Measurements from ENCODE around the gene SYT1.

The SYT1 gene

DNA sequence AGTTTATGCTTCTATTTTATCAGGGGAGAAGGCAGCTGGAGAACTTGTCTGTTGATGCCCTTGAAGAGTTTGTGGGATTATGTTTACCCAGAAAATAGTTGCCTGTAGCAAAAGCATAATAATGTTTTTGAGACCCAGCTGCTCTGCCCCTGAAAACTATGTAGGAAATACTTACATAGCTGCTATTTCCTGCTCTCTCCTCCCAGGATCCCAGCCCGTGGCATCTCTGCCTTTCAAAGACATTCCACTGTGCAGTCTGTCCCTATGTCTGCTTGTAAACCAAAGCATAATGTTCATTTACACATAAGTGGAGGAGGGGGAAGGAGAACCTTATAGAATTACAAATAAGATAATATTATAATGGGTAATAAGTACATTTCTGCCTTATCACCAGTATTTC, 198.7 kb downstream of the SYT1 start:
- DNase-seq, result peak; percentile 24

DNA sequence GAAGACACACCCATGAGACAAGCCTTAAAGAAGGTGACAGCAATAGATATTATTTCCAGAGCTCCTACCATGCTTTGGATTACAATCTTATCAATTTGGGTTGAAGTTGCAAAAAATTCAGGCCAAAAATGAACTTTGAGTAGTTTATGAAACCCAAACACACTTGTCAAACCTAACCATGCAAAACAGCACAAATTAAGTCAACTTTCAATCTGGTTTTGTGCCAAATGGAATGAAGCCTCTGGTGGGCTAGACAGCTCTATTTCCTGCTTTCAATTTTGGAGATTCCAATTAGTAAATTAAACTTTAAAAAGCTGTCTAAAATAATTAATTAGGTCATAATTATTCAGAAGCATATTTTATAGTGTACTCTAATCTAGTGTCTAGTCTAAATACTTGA, 203.4 kb downstream of the SYT1 start:
- DNase-seq, result no peak

DNA sequence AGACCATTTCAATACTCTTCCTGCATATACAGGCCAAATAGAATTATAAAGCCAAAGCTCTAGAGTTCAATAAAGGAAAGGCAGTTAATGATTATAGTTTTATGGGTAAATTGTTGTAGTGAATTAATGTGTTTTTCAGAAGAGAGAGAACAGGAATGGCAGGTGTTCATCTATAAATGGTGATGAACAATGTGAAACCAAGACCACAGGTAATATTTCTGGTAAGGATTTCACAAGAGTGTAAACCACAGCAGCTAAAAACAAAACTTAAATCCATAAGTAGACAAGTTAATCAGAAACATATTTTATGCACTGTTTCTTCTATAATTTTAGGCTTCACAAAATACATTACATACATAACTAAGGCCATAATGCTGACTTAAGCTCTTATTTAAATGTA, 204.4 kb downstream of the SYT1 start:
- DNase-seq, result peak; percentile 8

DNA sequence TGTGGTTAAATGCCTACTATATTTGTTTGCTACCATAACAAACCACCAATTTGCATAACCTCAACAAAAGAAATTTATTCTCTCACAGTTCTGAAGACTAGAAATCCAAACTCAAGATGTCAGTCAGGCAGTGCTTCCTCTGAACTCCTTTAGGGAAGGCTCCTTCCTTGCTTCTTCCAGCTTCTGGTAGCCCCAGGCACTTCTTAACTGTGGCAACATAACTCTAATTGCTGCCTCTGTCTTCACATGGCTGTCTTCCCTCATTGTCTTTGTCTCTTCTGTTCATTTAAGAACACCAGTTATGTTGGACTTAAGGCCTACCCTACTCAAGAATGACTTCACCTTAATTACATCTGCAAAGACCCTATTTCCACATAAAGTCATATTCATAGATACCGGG, 206.9 kb downstream of the SYT1 start:
- no peak for DNase-seq

DNA sequence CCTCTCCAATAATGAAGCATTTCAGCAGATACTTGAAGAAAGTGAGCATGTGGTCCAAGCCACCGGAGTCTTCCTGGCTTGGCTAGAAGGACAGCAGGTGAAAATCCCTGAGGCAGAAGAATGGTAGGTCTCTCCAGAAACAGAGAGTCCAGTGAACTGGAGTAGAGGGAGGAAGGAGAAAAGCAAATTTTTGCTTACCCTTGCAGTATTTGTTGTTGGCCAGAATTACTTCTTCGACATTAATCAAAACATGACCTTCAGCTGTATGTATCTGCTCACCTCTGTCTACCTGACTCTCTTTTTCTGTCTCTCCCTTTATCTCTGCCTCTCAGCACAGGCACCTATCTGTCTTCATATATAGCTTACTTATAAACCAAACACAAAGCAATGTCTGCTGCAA, 208.9 kb downstream of the SYT1 start:
- no peak for DNase-seq

DNA sequence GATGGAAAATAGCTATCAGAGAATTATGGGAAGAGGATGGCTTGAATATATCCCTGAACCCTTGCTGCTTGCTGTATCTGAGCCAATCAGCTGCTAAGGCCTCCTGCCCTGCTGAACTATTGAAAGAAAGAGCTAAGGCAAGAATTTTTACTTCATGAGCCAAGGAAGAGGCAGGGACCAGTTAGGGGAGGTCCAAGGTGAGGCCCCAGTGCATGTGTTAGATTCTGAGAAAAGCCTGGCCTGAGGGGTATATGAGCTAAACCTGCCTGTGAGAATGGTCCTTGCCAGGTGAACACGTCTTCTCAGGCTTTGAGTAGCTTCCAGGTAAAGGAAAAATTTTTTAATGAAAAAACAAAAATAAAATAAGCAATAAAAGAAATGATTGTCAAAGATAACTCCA, 218.0 kb downstream of the SYT1 start:
- no peak for DNase-seq

DNA sequence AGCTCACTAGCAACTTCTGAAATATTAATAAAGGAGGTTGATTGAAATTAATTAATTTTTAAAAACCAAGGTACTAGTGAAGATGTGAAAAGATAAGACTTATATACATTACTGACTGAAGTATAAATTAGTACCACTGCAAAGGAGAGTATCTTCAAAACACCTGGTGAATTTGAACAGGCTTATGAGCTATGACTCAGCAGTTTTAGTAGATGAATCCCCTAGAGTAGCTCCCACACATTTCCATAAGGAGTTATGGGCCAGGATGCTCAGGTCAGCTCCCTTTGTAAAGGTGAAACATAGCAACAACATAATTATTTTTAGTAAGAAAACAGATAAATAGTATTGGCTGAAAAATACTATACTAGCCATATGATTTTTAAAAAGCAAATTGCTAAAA, 218.6 kb downstream of the SYT1 start:
- DNase-seq, result no peak

DNA sequence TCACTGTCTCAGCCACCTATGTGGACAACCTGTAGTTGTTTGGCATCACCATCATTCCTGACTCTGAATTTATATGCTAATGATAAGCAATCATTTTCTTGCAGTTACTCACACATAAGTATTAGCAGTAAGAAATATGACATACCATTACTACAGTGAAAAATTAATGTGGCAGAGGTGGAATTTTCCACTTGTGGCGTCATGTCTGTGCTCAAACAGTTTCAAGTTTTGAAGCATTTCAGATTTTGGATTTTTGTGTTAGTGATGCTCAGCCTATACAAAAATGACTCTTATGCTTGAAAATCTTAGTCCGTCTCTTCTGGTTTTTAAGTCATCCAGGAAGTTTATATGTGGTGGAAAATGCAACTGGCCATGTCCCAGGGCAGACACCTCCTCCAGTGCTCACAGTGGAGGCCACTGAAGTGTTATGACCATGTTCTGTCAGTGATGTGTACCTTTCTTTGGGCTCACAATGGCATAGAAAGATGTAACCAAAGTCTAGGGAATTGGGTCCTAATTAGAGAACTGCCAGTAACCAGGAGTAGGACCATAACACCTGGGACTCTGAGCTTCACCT, 220.6 kb downstream of the SYT1 start:
- peak; percentile 3 for DNase-seq

DNA sequence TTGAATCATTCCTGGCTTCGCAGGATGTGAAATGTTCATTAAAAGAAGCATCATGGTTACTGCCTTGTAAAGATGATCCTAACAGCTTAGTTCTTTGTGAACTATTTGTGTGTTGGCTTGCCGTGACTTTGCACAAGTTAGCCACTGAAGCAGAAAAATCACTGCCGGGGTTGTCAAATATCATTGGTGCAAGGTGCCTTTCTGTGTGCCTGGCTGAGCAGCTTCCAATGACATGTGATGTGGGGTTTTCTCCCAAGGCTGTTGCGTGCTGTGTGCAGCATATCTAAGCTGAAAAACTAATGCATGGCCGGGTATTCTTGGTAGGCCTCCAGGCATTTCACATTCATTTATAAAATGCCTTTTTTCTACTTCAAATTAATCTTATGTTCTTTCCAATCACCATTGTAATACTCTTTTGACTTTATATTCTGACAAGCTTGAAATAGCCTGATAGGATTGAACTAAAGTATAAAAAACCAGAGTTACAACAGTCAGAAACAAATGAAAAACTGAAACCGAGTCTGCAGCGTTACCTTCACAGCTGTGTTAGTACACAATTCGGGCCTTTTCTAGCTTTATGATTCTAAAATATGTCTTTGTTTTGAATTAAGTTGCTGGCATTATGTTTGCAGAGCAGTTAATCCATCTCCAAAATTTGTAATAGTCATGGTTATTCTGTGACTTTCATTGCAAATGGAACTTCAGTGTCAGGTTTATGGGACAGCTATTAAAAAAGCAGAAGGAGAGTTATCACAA, 222.1 kb downstream of the SYT1 start:
- no peak for DNase-seq

DNA sequence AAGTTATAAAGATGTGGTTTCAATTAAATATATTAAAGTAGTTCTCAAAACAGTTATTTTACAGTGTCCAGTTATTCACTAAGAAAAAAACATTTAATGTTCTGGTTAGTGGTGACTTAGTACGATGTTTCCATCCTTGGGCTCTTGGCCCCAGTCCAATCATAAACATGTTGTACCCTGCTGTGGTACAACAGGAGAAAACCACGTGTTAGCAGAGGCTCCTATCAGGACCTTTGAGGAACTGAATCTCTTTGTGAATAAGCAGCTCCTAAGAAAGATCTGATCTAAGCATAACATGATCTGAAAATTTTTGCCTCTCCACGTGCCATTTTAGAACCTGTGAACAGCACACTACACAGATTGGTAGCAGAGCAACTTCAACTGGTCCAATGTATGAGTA, 234.0 kb downstream of the SYT1 start:
- DNase-seq, result peak; percentile 4

DNA sequence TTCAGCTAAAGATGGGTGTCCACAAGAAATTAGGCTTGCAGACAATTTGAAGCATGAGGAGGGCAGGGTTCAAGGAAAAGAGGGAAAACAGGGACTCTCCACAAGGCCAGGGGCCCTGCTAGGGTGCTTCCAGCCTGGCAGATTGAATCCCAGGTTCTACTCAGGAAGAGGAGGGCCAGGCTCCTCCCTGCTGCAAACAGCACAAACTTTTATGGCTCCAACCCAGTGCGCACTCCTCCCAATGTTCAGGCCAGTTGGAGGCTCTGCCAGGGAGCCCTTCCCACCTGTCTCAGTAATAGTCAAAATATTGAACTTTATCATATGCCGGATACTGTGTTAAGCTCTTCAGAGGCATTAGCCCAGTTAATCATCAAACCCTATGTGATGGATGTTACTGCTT, 244.4 kb downstream of the SYT1 start:
- no peak for DNase-seq

DNA sequence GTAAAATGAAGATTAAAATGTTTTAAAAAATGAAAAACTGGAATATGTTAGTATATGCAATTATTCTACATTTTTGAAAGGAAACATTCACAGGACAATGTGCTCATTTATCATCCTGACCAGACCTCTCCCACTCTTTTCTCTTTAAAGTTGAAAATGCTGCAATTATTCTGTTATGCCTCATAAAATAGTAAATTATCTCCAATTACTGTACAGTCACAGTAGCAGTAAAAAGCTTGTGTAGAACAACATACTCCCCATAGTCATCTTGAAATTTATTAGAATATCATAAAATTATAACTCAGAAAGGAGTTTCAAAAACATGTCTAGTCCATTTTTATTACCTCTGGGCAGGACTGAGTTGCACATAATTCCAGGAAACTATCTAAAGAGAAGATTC, 250.3 kb downstream of the SYT1 start:
- DNase-seq, result no peak

DNA sequence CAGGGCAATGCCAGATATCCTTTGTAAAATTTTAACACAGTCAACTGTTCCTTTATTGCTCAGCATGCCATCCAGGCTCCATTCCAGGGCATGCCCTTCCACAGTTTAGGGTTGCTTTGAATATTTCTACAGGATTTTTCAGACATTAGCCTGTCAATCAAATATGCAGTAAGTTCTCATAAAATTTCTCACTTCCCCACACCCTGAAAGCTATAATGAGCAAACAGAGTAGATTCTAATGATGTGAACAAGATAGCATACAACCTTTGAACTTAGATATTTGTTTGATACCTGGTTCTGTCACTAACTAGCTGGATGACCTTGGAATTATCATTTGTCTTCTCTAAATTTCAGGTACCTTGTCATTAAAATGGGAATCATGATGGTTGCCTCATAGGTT, 251.2 kb downstream of the SYT1 start:
- no peak for DNase-seq

DNA sequence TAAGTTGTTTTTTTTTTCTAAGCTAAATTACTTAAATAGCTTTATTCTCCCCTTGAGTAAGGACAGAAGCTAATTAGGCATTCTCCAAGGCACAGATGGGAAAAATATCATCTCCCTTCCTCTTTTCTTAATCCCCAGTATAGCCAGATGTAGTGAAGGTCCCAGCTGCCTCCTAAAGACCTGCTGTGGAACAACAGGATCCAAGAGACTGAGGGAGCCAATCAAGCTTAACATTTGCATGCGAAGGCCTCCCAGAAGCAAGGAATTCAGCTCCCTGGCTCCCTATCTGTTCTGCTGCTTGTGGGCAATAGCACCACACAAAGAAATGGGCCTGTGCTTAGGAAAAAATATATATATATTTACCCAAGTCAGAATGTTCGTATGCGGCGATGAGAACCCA, 255.2 kb downstream of the SYT1 start:
- DNase-seq, result no peak

DNA sequence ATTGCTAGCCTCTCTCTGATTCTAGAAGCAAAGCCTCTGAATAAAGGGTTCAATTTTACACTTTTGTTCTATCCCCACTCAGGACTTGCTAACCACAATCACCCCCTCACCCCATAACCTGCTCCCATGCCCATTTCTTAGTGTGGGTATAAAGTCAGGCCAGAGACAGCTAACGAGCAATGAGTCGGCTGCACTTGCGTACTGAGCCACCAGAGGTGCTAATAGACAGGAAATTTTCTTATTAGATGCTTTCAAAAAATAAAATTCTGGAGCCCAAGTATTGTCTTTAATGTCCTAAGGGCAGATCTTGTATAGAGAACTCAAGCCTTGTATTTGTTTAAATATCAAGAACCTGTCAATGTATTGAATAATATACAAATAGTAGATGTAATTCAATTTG, 256.9 kb downstream of the SYT1 start:
- DNase-seq, result no peak

DNA sequence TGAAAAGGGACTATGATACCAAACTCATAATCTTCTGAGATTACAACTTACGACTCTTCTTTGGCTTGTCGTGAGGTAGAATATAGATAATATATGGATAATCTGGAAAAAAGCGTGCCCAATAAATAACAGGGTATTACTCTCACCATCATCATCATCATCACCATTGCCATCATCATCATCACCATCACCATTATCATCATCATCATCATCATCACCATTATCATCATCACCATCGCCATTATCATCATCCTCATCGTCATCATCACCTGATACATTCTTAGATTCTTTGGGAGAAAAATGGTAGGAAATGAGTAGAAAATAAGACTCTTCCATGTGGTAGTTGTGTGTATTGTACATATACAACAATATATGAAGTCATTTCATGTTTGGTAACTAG, 259.8 kb downstream of the SYT1 start:
- DNase-seq, result no peak

DNA sequence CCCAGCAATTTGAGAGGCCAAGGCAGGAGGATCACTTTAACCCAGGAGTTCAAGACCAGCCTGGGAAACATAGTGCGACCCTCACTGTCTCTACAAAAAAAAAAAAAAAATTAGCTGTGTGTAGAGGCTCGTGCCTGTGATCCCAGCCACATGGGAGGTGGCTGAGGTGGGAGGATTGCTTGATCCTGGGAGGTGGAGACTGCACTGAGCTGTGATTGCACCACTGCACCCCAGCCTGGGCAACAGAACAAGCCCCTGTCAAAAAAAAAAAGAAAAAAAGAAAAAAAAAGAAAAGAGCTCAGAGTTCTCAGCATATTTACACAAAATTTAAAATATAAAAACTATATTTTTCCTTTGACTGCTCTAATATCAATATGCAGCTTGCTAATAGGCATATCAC, 260.8 kb downstream of the SYT1 start:
- no peak for DNase-seq

DNA sequence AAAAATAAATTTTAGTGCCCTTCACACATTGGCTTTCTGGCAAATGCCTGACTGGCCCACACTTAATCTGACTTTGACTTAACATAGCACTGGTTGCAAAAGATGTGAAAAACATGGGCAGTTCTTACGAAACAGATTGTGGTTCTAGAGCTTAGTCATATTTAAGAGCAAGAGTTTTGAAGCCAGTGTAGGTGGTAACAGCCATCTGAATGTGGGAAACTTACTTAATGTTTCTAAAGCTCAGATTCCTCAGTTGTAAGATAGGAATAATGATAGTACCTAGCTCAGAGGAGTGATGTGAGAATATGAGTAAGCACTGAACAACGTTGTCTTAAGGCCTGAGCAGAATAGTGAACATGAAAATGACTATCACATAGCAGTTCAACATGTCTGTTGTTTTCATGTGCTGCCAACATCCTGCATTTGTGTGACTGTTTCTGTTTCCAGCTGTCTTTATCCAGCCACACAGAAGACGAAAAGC, 262.7 kb downstream of the SYT1 start:
- DNase-seq, result peak; percentile 90

DNA sequence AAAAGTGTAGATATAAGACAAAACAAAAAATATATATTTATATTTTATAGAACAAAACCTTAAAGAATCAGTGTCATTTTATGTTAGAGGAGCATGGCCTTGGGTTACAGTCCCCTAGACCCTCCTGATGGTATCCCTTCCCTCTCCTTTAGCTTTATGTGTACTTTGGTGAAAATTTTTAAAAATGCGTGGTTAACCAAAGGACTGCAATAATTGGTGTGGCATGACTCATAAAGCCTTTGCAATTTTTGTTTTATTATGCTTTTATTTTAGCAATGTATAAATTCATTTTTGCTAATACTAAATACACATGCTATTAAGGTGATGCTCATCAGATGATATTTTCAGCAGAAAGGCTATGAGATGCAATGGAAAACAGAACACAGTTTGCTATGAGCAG, 264.4 kb downstream of the SYT1 start:
- DNase-seq, result peak; percentile 14

DNA sequence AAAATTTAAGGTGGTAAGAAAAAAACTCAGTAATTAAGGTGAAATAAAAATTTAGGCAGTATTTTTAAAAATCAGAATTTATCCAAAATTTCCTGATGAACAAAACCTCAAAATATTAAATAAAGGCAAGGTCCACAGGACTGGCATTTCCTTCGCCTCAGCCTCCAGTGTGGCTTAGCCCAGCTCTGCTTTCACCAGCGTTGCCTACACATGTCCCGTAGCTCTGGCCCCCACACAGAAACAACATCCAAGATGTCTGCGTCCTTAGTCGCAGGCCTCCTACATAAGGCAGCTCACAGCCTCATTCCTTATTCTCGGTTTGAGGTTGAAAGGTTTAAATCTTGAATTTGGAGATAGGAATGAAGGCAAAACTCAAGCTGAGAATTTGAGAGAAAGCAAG, 274.3 kb downstream of the SYT1 start:
- no peak for DNase-seq

DNA sequence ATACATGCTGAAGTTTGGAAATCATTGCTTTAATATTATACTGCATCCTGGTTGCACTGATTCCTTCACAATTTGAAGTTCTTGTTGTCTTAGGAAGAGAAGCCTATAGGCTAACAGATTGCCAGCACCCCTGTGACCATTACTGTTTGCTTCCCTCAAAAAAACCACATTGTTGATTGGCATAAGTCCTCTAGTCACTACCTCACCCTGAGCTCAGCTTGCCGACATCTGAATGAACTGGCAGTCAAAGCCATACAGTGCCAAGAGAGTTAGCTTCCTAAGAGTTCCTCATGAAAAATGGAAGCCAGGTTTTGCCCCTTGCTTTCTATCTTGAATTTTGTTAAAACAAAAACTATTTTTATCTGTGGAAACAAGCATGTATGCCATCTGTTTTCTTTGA, 276.1 kb downstream of the SYT1 start:
- no peak for DNase-seq

DNA sequence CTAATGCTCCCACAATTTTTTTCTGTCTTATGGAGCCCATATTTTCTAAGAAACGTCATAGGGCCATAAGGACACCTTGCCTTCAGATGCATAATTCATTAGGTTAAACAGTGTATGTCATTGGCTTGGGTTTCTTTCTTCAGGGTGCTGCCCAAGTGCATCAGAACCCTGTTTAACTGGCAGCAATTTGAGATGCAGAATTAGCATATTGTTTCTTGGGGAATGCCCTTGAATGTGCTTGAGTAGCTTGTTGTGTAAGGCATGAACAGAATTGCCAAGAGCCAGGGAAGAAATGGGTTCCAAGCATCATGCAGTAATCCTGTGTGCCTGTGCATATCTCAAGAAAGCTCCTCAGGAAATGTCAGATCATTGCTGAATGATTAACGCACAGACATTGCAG, 277.2 kb downstream of the SYT1 start:
- no peak for DNase-seq

DNA sequence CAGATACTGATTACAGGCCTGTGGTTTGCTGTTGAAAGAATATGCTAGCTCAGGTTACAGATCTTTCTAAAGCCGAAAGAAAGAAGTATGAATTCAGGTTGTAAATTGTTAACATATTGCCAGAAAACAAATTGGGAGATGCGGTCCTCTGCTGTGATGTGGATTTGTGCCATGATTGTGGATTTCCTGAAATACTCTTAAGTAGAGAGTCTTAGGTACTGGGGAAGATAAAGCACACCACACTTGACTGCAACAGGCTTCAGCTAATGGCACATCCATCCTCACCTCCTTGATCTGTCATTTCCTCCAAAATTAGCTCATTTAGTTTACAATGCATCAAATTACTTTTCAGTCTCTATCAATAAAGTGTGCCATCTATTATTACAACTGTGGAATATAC, 279.2 kb downstream of the SYT1 start:
- DNase-seq, result no peak

DNA sequence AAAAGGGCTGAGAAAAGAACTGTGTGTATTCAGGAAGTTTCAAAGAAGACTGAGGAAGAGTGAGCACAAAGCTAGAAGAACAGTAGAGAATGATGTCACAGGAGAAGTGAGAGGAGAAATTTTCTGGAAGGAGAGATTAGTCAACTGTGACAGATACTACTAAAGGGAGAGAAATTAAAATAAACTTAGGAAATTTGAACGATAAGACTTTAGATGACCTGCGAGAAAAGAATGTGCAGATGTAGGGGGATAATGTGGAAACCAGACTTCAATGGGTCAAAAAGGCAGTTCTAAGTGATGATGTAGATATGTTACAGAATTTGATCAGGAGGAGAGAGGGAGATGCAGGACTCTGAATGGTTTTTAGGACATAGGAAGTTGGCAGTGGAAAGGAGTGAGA, 287.4 kb downstream of the SYT1 start:
- DNase-seq, result no peak

DNA sequence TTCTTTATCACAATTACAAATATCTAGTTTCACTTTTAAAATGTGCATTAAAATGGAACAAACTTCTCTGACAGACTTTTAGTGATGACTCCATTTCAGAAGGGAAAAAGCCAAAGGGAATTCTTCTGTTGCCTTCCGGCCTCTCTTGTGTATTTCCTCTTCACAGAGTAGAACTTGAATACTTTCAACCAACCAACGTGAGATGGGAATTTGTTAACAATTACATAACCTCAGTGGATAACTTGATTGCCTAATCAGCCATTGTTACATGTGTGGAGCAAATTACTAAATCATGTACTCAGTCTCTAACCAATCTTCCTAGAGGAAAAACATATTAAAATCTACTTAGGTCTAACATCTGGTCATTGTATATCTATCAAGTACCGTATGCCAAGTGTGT, 291.1 kb downstream of the SYT1 start:
- peak; percentile 52 for DNase-seq

All from fibroblast of skin of abdomen (primary cell).